Lower leg skin (tissue), 3 donors: Measurements from ENCODE around the gene ZNF343.

Source experiments
- CTCF ChIP-seq, 3 donors: fragments of 450-650 bp; IDR thresholded peaks; one replicate each; pipeline ENCODE4 v1.5.1; 2016; ENCODE audit warnings: antibody characterized with exemption in 3 of 3, mild to moderate bottlenecking in 3 of 3, moderate library complexity in 2 of 3
- POLR2A ChIP-seq, 2 donors: fragments of 450-650 bp; IDR thresholded peaks; one replicate each; pipeline ENCODE4 v1.6.1; 2016 to 2017; ENCODE audit warnings: antibody characterized with exemption in 2 of 2, mild to moderate bottlenecking in 1 of 2, moderate library complexity in 1 of 2

- TF ChIP-seq CTCF (IDR thresholded peaks at IDR 0.05) (no peak), POLR2A (IDR thresholded peaks at IDR 0.05) (no peak)
These were observed 24.4 kb upstream of the ZNF343 start for GRCh38 chr20:2533118-2533517.
